Measurements from ENCODE around the gene FAM200A.
A peak's percentile ranks its signal among the peaks of the same experiment; 100 is the strongest.

Gene FAM200A

GRCh38 chr7:99499371-99499720 is 52.6 kb downstream of the FAM200A start:
- peaks cover 32% of the 10 kb centered on the region for H3K4me1 Mint-ChIP-seq
- ATAC-seq (peak; percentile 57), DNase-seq (peak in 1 of 2 donors; percentile 18)
- peak overlapping the region; percentile 93 to 98 for H3K4me3 Mint-ChIP-seq
- peak overlapping the region; percentile 98 to 99 for H3K27ac Mint-ChIP-seq
- peaks cover 6 to 9% of the 10 kb centered on the region in 2 donors for H3K9me3 Mint-ChIP-seq
- no peaks in the 10 kb centered on the region for H3K27me3 Mint-ChIP-seq

DNA sequence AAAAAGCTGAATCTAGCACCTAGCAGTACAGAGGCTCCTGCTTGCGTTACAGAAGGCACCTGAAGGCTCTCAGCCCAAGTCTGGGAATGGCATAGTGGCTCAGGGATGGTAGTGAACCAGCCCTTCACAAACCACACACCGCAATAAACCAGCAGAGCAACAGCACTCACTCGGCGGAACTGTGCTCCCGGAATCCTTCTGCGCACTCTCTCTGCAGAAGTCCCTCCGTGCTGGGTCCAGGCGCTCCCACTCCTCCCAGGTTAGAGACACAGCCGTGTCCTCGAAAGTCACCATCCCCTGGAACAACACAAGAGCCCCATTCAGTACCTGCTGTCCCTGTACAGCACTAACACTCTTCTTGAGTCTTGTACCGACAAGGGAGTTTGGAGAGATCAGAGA is 53.4 kb downstream of the FAM200A start:
- peaks cover 32% of the 10 kb centered on the region for H3K4me1 Mint-ChIP-seq
- peak overlapping the region; percentile 93 to 98 for H3K4me3 Mint-ChIP-seq
- DNase-seq: no peak
- H3K27me3 Mint-ChIP-seq: no peaks in the 10 kb centered on the region
- no peak for ATAC-seq
- peaks cover 14 to 17% of the 10 kb centered on the region in 2 donors for H3K9me3 Mint-ChIP-seq
- H3K27ac Mint-ChIP-seq: peak overlapping the region; percentile 84 to 98

GRCh38 chr7:99497766-99498545 is 54.0 kb downstream of the FAM200A start:
- ATAC-seq: no peak
- Mint-ChIP-seq H3K9me3 (peaks cover 20 to 23% of the 10 kb centered on the region in 2 donors), H3K27me3 (no peaks in the 10 kb centered on the region), H3K27ac (peak overlapping the region in 1 of 2 donors; percentile 78), H3K4me1 (peaks cover 32% of the 10 kb centered on the region), H3K4me3 (peak overlapping the region; percentile 93 to 98)
- DNase-seq: no peak

Measured in stimulated activated naive CD8-positive, alpha-beta T cell treated with anti-CD3 and anti-CD28 coated beads, Interleukin-15, amount 100 ng/mL, for 72 hours (primary cell).